Neutrophil (primary cell): ENCODE results near the gene FAAP100.

Experiments used
- H3K27ac ChIP-seq: fragments of 200-600 bp; sonication (generic); 2 replicates; pipeline ENCODE4 v1.5.1; 2016; ENCODE audit warnings: mild to moderate bottlenecking, moderate library complexity
- H3K27me3 ChIP-seq: fragments of 200-600 bp; sonication (generic); 2 replicates; pipeline ENCODE4 v1.6.0; 2016; ENCODE audit warnings: mild to moderate bottlenecking
- H3K36me3 ChIP-seq: fragments of 200-600 bp; sonication (generic); 2 replicates; pipeline ENCODE4 v1.5.1; 2017
- H3K4me1 ChIP-seq, 2 experiments: fragments of 200-600 bp in 1 of 2; sonication (generic) in 1 of 2; 1 replicate in 1 of 2; 2 replicates in 1 of 2; pipeline versions ENCODE4 v1.5.1 to v1.6.1; 2013 to 2016; ENCODE audit warnings: low read depth in 1 of 2, low read length in 1 of 2, mild to moderate bottlenecking in 1 of 2, moderate library complexity in 1 of 2; ENCODE audit not compliant: control insufficient read depth in 1 of 2, insufficient read depth in 1 of 2
- H3K4me3 ChIP-seq, 2 experiments: fragments of 200-600 bp in 1 of 2; sonication (generic) in 1 of 2; 1 replicate in 1 of 2; 2 replicates in 1 of 2; pipeline ENCODE4 v1.5.1; 2013 to 2016; ENCODE audit warnings: low read depth in 1 of 2, low read length in 1 of 2, mild to moderate bottlenecking in 1 of 2, moderate library complexity in 1 of 2
- H3K9me3 ChIP-seq: fragments of 200-600 bp; sonication (generic); 2 replicates; pipeline ENCODE4 v1.5.1; 2016
- TF ChIP-seq, protein P1 (sequence below): fragments of 200-600 bp; sonication (generic); IDR thresholded peaks from 2 replicates; pipeline ENCODE4 v1.5.1; 2016; ENCODE audit warnings: antibody characterized with exemption

The FAAP100 gene

DNA sequence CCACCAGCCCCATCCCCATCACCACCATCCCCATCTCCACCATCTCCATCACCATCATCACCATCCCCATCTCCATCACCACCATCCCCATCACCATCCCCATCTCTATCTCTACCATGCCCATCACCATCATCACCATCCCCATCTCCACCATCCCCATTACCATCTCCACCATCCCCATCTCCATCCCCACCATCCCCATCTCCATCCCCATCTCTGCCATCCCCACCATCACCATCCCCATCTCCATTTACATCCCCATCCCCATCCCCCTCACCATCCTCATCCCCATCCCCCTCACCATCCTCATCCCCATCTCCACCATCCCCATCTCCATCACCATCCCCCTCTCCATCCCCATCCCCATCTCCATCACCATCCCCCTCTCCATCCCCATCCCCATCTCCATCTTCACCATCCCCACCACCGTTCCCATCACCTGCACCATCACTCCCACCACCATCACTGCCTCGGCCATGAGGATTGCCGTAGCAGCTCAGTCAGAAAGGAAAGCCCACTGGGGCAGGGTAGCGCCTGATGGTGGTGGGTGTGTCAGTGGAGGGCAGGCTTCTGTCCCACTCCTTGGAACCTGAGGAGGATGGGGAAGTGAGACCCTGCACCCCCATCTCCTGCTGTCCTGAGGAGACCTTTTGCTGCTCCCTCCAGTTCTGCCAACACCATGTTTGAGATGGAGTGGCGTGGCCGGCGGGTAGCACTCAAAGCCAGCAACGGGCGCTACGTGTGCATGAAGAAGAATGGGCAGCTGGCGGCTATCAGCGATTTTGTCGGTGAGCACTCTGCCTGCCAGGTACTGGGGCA lies 16.5 kb downstream of the FAAP100 start:
- Histone ChIP-seq H3K4me1 (no peaks in the 10 kb centered on the region), H3K4me3 (no peak overlapping the region), H3K36me3 (peaks cover 19% of the 10 kb centered on the region), H3K9me3 (no peaks in the 10 kb centered on the region), H3K27me3 (peaks cover 65% of the 10 kb centered on the region), H3K27ac (no peak overlapping the region)
- TF ChIP-seq, protein P1, sequence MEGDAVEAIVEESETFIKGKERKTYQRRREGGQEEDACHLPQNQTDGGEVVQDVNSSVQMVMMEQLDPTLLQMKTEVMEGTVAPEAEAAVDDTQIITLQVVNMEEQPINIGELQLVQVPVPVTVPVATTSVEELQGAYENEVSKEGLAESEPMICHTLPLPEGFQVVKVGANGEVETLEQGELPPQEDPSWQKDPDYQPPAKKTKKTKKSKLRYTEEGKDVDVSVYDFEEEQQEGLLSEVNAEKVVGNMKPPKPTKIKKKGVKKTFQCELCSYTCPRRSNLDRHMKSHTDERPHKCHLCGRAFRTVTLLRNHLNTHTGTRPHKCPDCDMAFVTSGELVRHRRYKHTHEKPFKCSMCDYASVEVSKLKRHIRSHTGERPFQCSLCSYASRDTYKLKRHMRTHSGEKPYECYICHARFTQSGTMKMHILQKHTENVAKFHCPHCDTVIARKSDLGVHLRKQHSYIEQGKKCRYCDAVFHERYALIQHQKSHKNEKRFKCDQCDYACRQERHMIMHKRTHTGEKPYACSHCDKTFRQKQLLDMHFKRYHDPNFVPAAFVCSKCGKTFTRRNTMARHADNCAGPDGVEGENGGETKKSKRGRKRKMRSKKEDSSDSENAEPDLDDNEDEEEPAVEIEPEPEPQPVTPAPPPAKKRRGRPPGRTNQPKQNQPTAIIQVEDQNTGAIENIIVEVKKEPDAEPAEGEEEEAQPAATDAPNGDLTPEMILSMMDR, result no peak

DNA sequence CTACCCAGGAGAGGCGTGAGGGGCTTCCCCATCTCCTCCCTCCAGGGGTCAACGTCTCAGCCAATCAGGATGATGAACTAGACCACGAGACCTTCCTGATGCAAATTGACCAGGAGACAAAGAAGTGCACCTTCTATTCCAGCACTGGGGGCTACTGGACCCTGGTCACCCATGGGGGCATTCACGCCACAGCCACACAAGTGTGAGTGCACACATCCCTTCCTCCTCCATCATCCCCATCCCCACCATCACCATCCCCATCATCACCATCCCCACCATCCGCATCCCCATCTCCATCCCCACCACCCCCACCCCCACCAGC lies 17.2 kb downstream of the FAAP100 start:
- H3K9me3 ChIP-seq, result no peaks in the 10 kb centered on the region
- TF ChIP-seq, protein P1, result no peak
- H3K27me3 ChIP-seq, result peaks cover 72% of the 10 kb centered on the region
- no peak overlapping the region for H3K27ac ChIP-seq
- no peaks in the 10 kb centered on the region for H3K4me1 ChIP-seq
- no peak overlapping the region for H3K4me3 ChIP-seq
- H3K36me3 ChIP-seq, result peaks cover 12% of the 10 kb centered on the region

DNA sequence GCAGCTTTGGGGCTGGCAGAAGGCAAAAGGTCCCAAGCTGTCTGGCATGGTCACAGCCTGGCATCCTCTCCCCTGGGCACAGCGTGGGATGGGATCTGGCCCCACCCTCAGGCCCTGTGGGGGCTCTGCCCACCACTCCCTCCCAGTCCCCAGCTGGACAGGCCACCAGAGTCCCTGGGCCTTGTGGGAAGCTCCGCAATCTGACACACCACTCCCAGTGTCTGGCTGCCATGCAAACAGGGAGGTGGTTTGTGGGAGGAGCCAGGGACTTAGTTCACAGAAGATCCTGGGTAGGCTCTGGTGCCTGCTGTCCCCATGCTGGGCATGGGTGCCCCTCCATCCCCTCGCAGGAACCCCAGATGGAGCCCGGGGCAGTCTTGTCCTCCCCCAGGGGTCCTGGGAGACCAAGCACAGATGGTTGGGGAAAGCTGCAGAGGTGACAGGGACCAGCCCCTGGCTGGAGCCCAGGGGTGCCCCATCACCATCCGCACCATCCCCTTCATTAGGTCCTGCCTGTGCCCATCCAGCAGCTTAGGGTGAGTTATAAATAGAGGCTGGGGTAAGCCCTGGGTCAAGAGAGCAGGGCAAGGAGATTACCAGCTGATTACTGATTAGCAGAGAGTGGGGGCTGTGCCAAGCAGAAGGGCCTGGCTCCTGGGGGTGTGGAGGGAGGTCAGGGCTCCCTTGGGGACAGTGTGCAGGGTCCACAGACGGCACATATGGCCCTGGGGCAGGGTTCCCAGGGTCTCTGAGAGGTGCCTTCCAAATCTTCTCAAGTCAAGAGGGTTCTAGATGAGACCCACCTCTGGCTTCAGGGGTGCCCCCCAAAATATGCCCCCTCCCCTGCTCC lies 17.8 kb downstream of the FAAP100 start:
- no peak overlapping the region for H3K27ac ChIP-seq
- H3K4me1 ChIP-seq, result no peaks in the 10 kb centered on the region
- peaks cover 78% of the 10 kb centered on the region for H3K27me3 ChIP-seq
- TF ChIP-seq, protein P1, result no peak
- peaks cover 6% of the 10 kb centered on the region for H3K36me3 ChIP-seq
- no peaks in the 10 kb centered on the region for H3K9me3 ChIP-seq
- H3K4me3 ChIP-seq, result no peak overlapping the region

GRCh38 chr17:81533339-81534141 lies 18.6 kb downstream of the FAAP100 start:
- Histone ChIP-seq H3K4me3 (no peak overlapping the region), H3K9me3 (no peaks in the 10 kb centered on the region)

More at GRCh38 chr17:81533339-81534141, 18.6 kb downstream of the FAAP100 start:
- H3K27ac ChIP-seq, result no peak overlapping the region
- no peaks in the 10 kb centered on the region for H3K4me1 ChIP-seq
- H3K36me3 ChIP-seq, result no peaks in the 10 kb centered on the region
- TF ChIP-seq, protein P1, result no peak
- peaks cover 84% of the 10 kb centered on the region for H3K27me3 ChIP-seq
